SIG-M5 (cell line): ENCODE results near the gene LDLRAD4.
"Not testable (repeated sequence)": the region's sequence is repeated elsewhere in the genome, so short reads cannot be mapped to it uniquely, and the experiment has no call there.

Experiments used
- DNase-seq: peaks from one replicate; lab custom pipeline; 2025; lab: John Stamatoyannopoulos, UW

Gene LDLRAD4

DNA sequence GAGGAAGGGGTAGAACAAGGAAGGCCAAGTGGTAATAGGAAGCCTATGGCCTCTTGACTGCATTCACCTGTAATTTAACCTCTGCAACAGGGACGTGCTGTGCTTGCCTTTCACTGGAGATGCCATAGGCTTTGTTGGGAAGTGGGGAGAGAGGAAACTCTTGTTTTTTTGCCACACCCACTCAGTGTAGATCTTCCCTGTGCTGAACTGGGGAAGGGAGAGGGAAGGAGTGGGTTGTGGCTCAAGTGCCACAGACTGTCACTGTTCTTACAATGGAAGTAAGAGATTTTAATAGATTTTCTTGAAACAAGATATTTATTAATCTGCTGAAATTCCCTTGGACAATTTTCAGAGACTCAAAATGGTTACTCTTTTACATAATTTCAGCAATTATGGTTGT is 380.5 kb downstream of the LDLRAD4 start:
- no peak for DNase-seq

DNA sequence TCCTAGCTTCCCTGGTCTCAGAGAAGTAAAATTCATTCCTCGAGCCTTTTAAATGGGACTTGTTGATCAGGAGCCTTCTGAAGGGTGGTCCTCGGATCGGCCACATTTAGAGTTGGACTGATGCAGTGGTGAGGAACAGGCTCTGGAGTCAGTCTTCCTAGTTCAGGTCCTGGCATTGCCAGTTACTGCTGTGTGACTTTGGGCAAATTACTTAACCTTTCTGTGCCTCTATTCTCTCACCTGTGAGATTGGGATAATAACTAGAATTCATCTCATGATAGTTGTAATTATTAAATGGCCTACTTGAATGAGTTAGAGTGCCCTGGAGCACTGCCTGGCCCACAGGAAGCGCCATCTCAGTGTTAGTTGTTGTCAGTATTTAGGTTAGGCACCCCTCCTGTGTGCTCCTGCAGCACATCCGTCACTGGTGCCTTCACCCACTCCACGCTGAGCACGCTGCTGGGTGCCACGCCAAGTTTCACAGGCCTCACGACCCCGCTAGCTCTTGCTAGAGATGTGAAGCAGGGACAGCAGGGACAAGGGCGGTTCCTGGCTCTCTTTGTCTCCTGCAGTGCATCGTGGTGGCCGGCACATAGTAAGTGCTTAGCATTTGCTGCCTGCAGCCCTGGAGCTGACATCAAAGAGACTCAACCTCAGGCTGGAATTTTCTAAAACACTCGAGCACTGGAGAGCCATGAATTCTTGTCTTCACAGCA is 384.9 kb downstream of the LDLRAD4 start:
- DNase-seq = no peak

DNA sequence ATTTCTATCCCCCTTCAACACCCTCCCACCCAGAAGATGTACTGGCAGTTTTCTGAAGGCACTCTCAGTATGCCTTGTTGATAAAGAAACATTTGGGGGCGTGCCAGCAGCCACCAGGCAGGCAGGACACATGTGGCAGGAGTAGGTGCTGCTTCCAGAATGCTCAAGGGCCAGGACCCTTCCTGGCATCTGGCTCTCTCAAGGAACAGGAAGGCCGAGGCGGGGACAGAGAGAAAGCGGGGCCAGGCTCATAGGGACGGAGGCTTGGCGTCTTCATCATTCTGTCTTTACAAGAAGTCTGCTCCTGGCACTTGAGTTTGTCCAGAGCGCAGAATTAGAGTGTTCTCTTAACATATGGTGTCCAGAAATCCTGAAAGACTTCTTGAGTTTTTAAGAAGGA is 386.2 kb downstream of the LDLRAD4 start:
- DNase-seq = no peak

DNA sequence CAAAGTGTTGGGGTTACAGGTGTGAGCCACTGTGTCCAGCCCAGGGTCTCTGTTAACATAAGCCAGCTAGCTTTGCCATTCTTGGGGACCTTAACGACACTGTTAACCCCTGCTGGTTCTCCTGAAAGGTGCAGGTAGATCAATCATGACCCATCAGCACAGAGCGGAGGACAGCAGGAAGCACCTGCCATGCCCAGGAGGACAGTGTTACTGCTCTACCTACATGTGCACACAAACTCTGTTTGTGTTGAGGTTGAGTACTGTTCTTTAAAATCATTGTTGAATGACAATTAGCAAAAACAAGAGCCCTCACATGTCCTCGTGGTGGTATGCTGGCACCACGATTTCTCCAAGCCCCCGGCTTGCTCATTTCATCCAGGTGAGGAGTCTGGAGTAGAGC is 386.9 kb downstream of the LDLRAD4 start:
- DNase-seq = no peak

DNA sequence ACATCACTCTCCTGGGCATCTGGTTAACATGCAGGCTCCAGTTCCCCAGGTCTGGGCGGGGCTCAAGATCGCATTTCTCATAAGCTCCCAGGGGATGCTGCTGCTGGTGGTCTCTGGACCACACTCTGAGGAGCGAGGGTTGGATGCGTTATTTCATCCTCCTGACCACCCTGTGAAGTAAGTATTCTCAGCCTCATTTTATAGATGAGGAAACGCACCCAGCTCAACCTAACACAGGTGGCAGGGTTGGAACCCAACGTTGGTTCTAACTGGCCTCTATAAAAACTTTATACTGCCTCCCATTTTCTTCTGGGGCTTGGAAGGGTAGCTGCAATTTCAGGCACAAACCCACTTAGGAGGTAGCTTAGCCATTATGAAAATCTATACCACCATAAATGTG is 387.3 kb downstream of the LDLRAD4 start:
- no peak for DNase-seq

DNA sequence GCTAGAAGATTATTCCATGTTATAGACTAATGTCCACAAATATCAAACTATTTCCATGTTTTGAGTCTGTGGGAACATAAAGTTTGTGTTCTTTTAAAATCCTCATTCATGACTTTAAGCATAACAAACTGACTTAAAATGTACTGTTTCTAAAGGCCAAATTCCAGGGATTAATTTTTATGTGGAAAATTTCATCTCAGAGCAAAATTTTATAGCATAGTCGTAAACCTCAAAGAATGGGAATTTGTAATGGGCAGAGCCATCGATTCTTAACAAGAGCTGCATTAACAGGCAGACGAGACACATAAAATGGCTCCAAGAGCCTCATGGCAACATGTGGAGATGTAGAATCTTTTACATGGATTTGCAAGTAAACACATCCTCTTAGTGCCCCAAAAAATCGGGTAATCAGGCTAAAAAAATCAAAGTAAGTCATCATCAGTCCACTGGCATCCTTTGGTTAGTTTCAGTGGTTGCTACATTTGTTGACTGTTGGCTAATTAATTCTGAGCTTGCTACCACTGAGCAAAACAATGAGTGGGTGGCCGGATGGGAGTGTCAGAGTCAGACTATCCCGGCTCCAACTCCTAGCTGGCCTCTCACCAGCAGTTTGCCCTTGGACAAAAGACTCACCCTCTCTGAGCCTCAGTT is 388.2 kb downstream of the LDLRAD4 start:
- no peak for DNase-seq

DNA sequence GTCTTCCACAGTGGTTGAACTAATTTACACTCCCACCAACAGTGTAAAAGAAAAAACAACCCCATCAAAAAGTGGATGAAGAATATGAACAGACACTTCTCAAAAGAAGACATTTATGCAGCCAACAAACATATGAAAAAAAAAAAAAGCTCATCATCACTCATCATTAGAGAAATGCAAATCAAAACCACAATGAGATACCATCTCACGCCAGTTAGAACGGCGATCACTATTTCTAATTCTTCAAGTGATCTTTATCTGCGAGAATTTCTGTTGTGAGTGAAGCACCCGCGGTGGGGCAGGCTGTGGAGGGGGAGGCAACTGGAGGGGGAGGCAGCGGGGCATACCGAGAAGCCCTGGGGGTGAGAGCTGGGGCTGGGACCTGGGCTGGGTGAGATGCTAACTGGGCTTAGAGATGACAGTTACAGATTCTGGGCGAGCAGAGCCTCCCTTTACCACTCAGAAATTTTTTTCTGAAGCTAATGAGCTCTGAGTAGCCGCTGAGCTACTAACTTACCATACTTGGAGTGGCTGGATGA is 389.5 kb downstream of the LDLRAD4 start:
- DNase-seq = not testable (repeated sequence)

DNA sequence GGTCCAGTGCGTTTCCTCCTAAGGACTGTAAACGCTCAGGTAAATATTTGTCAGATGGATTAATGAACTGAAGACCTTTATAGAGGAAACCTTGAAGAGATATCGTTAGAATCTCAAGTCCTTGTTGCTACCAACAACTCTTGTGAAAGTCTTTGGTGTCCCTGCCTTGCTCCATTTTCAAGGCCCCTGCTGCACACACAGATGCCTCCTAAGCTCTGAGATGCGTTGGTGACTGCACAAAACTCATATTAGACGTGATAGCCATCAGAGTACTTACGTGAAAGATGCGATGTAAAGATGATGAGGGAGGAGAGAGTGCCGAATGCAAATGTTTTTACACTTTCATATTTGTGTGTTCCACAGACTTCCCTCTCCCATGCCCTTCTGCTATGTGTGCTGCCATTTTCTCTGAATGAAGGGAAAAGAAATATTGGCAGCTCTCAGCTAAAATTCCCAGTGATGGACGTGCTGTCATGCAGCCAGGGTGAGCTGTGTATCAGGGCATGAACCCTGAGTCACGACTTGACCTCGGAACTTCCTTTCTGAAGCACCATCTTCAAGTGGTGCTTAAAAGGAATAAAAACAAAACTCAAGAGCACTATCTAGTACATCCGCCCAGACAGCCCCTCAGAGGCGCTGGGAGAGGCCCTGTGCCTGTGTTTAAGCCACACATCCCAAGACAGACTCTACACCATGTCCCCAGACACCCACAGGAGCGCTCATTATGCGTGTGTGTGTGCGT is 390.4 kb downstream of the LDLRAD4 start:
- DNase-seq = no peak

DNA sequence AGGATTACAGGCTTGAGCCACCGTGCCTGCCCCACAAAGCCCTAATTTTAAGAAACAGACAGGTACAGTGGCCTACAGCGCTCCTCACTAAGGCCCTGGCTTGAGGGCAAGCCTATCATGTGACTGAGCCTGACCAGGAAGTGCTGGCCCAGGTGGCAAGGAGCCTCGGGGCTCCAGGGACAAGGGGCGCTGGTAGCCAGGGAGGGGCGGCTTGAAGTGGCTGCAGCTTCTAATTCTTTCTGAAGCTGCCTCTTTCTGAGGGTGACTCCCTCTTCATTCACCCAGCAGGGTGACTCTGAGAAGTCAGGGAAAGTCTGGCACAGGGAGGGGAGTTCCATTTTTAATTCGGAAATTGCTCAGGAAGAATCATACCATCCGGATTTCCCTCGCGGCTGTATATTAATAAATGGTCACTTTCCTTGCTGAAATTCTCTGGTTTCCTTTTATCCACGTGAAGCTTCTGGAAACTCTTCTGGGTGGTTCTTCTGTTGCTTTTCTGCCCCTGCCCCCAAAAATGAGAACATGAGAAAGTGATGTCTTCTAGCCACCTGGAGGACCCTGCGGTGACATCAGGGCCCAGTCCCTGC is 392.1 kb downstream of the LDLRAD4 start:
- DNase-seq = no peak

DNA sequence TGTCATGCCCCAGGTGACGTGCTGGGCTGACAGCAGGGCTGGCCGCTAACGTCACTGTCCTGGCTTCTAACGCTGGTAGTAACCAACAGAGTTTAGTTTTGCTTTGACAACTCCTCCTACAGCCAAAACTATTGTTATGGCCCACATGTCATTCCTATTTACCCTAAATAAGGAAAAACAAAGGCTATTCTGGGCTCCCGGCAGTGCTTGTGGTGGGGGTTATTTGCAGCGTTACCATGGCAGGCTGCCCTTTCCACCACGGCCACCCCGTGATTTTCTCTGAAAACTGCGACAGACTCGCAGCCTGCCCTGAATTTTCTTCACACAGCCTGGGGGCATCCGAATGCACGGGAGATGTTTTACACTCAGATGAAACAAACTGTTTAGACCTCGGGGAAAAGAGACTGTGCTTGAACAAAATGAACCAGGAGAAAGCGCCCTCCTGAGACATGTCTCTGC is 392.6 kb downstream of the LDLRAD4 start:
- no peak for DNase-seq

DNA sequence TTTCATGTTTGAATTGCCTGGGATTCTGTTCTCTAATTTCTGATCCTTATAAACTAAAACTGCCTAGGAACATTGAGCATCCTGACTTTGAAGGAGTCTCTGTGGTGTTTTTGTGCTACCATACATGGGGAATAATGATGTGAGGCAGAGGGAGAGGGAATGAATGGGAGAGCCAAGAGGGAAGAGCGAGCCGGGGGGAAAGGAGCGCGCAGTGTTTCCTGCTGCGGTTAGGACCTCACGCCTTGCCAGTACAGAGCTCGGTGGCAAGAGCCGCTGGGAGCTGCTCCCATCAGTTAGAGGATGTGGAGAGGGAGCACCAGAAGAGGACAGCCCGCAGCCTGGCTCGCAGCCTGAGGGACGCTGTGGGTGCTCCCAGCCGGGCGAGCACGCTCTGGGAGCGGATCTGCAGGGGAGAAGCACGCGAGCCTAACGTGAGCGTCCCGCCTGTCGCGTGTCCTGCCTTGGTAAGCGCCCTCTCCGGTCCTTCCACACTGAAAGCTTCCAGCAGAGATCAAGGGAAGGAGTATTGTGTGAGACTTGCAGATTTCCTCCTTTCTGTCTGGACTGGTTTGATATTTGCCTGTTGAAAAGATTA is 393.1 kb downstream of the LDLRAD4 start:
- no peak for DNase-seq

DNA sequence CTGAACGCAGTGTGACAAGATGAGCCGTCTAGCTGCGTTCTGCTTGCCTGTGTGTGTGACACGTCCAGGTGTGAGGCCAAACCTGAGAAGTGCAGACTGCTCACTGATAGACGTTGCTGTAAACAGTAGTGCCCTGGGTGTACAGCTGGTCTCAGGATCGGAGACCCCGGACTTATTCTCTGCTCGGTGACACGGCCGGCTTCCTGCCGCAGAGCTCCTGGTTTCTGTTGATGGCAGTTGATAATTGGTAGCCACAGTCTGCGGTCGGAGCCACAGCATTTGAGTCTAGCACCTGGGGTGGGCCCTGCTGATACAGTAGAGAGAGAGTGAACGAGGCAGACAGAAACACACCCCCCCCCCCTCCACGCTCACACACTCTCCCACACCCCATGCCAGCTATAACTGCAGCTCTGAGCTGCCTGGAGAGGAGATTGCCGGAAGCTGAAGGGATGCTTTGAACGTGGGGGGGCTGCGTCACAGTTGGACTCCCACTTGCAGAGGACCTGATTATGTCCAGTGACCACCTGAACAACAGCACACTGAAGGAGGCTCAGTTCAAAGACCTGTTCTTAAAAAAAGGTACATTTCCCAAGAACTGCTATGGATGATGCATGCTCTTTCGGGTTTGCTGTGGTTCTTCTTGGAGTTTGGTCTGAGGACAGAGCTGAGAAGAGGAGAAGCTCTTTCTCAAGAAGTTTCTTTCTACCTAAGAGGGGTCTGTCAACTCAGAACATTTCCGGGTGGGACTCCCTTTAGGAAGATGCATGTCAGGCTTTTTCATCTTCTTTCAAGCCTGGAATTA is 393.8 kb downstream of the LDLRAD4 start:
- DNase-seq = no peak

DNA sequence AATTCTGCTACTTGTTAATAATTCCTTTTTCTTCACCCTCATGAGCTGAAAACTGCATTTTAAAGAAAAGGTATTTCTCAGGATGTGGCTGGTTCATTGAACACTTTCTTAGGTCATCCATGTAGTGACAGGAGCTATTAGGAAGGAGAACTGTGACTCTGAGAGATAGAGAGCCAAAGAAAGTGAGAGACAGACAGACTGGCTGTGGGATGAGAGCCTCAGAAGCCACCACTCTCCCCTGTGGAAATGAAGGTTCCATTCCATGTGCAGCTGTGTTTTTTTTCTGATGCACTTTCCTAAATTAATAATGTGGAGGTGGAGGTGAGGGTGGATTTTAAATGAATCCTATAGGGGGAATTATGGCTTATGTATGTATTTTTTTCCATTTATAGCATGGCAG is 394.5 kb downstream of the LDLRAD4 start:
- no peak for DNase-seq

DNA sequence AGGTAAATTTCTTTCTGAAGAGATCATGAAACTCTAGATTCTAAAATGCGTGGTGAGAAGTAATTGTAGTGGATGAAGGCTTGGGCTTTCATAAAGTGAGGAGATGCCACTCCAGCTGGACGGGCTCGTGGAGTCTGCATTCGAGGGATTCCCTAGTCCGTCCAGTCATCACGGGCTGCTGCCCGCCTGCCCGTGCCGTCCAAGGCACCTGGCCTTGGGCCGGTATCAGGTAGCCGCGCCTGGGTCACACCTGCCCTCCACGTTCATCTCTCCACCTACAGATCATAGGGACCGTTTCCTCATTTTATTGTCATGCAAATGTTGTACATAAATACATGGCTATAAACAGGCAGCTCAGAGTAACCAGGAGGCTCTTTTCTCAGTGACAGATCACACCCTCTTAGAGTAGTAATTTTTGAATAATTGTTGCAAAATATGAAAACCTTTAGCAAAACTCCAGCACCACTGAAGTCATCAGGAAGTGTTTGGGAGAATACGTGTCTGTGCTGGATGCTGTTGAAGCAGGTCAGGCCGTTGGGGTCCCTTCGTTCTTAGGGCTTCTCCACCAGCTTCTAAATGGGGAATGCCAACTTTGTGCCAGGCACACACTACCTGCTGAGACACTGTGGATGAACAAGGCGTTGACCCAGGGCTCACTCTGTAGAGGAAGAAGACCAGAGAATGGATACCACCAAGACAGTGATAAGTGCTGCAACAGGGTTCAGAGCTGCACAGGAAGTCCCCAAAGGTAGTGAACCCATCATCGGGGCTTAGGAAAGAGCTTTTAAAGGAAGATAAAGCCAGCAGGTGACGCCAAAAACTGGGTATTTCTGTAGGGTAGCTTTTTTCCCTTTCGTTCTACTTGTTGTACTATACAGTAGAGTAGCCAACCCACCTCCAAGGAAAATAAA is 395.3 kb downstream of the LDLRAD4 start:
- no peak for DNase-seq

DNA sequence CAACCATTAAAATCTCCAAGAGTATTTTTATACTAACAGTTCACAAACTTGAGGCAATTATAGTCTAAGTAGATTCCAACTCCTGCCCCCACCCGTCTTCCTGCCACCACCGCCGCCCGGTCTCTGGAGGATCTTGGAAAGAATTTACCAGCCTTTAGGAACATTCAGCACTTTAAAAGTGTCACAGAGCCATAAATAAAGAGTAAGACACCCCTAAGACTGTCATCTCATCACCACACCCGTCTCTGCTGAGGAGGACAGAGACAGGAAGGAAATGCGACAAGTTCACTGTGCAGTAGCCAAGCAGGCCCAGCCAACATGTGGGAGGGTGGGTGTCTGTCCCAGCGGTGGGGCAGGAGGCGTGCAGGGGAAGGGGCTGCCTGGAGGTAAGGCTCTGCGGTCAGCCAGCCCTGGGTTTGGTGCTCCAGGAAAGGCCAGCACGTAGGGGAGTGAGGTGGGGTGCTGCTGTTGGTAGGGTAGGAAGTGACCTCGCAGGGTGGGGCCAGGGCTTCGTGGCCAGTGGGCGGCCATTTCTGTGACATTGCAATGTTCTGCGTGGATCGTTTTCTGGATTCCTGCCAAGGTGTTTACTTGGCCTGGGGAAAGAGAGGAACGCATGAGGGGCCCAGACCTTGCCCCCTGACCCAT is 396.2 kb downstream of the LDLRAD4 start:
- DNase-seq = no peak

DNA sequence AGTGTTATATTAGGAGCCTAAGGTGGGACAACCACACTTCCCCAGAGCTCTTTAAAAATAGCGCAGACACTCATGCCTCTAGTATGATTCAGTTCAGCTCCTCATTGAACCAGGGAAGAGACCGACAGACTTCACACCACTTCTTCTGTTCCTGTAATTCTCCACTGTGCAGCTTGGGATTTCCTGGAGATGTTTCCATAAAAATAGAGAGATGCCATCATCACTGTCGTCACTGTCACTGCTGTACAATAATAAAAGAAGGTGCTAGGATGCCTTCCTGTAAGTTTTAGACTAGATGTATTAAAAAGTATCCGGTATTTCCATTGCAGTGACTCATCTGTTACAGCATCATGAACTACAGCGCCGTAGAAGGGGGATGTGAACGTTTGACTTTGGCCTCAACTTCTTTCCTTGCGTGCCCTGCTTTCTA is 396.9 kb downstream of the LDLRAD4 start:
- DNase-seq = no peak

DNA sequence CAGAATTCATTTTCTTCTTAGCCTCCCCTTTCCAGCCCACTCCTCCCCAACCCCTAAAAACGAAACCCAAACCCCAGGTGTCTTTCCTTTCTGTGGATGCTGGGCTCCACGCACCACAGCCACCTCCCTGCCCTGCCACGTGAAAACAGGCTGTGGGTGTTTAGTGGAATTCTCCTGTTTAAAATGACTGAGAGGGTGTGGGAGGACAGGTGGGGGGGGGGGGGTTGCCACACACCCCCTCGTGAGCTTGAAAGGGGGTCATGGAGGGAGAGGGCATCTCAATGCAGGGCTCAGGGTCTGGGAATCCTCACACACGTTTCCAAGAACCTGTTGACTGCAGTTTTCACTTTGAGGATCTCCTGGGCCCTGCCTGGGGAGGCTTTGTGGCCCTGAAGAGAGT is 397.5 kb downstream of the LDLRAD4 start:
- DNase-seq = no peak

DNA sequence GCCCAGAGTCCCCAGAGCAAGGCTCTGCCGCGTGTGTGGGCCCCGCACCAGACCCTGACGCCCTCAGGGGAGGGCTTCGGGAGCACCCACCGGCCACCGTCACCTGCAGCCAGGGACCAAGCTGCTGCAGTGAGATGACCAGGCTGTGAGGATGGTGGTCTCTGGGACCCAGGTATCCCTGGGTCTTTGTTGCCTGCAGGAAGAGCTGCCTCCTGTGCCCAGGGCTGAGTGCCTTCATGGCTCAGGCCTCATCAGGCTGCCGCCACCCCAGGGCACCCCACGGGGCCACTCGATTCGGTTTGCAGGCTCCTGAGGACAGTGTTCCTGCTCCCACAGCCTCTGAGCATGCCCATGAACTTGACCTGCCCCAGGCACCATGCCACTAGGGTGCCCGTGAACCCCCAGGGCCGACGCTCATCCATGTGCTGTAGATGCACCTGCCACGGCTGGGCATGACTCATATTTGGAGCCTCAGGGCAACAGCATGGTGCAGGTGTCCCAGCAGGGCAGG is 398.0 kb downstream of the LDLRAD4 start:
- no peak for DNase-seq

DNA sequence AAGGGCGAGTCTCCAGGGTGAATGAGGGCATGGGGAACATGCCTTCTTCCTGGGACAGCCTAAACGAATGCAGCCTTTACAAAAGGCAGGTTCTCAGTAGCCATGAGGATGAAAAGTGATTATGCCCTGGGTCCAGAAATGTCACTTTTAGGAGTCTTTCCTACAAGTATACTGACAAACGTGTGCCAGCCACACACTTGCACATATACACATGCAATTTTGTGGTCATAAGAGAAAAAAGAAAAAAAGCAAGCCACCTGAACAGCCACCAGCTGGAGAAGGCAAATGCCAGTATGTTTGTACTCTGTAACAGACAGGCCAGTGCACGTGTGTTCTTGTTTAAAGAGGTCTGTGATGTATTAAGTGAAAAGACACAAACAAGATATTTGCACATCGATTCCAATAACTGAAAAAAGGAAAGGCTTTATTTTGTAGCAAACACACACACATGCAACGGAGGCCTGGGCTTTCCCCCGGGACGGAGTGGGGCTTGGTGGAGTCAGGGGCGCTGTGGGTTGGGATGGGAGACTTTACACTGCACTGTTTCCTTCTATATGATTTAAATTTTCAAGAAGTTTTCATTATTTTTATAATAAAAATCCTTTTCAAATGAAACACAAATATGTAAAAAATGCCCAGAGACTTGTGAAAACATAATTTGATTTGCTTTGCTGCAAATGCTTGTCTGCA is 399.4 kb downstream of the LDLRAD4 start:
- DNase-seq = no peak
